ENCODE data around the gene ZNF580.

DNA sequence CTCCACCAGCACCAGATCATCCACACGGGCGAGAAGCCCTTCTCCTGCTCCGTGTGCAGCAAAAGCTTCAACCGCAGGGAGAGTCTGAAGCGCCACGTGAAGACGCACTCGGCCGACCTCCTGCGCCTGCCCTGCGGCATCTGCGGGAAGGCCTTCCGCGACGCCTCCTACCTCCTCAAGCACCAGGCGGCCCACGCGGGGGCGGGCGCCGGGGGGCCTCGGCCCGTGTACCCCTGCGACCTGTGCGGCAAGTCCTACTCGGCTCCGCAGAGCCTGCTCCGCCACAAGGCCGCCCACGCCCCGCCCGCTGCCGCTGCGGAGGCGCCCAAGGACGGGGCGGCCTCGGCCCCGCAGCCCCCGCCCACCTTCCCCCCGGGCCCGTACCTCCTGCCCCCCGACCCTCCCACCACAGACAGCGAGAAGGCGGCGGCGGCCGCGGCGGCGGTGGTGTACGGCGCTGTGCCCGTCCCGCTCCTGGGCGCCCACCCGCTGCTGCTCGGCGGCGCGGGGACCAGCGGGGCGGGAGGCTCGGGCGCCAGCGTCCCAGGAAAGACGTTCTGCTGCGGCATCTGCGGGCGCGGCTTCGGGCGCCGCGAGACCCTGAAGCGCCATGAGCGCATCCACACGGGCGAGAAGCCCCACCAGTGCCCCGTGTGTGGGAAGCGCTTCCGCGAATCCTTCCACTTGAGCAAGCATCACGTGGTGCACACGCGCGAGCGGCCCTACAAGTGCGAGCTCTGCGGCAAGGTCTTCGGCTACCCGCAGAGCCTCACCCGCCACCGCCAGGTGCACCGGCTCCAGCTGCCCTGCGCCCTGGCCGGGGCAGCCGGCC is 25.9 kb upstream of the ZNF580 start:
- TF ChIP-seq, protein P1, sequence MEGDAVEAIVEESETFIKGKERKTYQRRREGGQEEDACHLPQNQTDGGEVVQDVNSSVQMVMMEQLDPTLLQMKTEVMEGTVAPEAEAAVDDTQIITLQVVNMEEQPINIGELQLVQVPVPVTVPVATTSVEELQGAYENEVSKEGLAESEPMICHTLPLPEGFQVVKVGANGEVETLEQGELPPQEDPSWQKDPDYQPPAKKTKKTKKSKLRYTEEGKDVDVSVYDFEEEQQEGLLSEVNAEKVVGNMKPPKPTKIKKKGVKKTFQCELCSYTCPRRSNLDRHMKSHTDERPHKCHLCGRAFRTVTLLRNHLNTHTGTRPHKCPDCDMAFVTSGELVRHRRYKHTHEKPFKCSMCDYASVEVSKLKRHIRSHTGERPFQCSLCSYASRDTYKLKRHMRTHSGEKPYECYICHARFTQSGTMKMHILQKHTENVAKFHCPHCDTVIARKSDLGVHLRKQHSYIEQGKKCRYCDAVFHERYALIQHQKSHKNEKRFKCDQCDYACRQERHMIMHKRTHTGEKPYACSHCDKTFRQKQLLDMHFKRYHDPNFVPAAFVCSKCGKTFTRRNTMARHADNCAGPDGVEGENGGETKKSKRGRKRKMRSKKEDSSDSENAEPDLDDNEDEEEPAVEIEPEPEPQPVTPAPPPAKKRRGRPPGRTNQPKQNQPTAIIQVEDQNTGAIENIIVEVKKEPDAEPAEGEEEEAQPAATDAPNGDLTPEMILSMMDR (IDR thresholded peaks at IDR 0.05) = no peak
- TF ChIP-seq POLR2A (IDR thresholded peaks at IDR 0.05) = no peak
